K562 (cell line): ENCODE measurements around the gene PDE1A. TPM values are rescaled to one million over a fixed set of nuclear protein-coding genes. Genes with fewer than 3 reads are reported as not detected.

Source experiments
- ATAC-seq: fragments of 200-7000 bp; cut with Tn5 transposase; 3 replicates; pipeline ENCODE4 v1.9.1; 2020; ENCODE audit warnings: moderate library complexity
- BruUV-seq: library from RNA; stranded (reverse); fragments of 400-500 nt; replicated peaks from 2 replicates; lab custom pipeline; 2021; lab: Mats Ljungman, UMichigan
- CTCF ChIA-PET: fragments of 300-600 bp; formaldehyde crosslinking; extraction: SDS; loops from one replicate; lab custom pipeline; 2021; ENCODE audit warnings: low intra/inter-chr PET ratio; lab: Yijun Ruan, JAX
- POLR2A ChIA-PET: fragments of 300-600, 350-650 bp; sonication (Branson Sonifier 250); formaldehyde crosslinking; extraction: SDS; loops from one replicate; lab custom pipeline; 2021; ENCODE audit warnings: antibody characterized with exemption, inconsistent platforms; lab: Yijun Ruan, JAX
- DNase-seq, 4 experiments: peaks; one replicate each; pipeline versions ENCODE4 v3.0.0 to v3.0.0-alpha.2; 2011 to 2018; ENCODE audit warnings: low spot score in 3 of 4, mixed read lengths in 3 of 4; ENCODE audit errors: extremely low read depth in 1 of 4
- FAIRE-seq: peaks from 2 replicates; lab custom pipeline; 2011; peaks lifted over from hg19 to GRCh38; lab: Jason Lieb, UNC
- H2AFZ ChIP-seq: 2 replicates; pipeline ENCODE4 v1.6.0; 2011; ENCODE audit warnings: low read depth, low read length, control low read depth, inconsistent platforms
- H3K27ac ChIP-seq: fragments of 200-600 bp; 3 replicates; pipeline ENCODE4 v1.8.0; 2011; ENCODE audit warnings: low read depth, mild to moderate bottlenecking, control low read depth, inconsistent platforms, low read length, moderate library complexity, mixed read lengths; ENCODE audit errors: extremely low read depth
- H3K27me3 ChIP-seq, 2 experiments: fragments of 300-600 bp in 1 of 2; 2 replicates in 1 of 2; 3 replicates in 1 of 2; pipeline versions ENCODE4 v1.6.0 to v1.8.0; 2011; ENCODE audit warnings: inconsistent platforms in 2 of 2, low read length in 2 of 2, mild to moderate bottlenecking in 1 of 2, mixed read lengths in 1 of 2, moderate library complexity in 1 of 2; ENCODE audit not compliant: control insufficient read depth in 2 of 2, insufficient read depth in 2 of 2
- H3K36me3 ChIP-seq: fragments of 300-600 bp; 3 replicates; pipeline ENCODE4 v1.8.0; 2011; ENCODE audit warnings: mild to moderate bottlenecking, low read length, inconsistent platforms; ENCODE audit not compliant: control insufficient read depth, insufficient read depth
- H3K4me1 ChIP-seq, 2 experiments: fragments of 200-600 bp in 1 of 2; replicated peaks in 1 of 2; 2 replicates in 1 of 2; 3 replicates in 1 of 2; pipeline versions ENCODE4 v1.5.1 to v1.8.0; 2011; ENCODE audit warnings: inconsistent platforms in 2 of 2, low read length in 2 of 2, mild to moderate bottlenecking in 1 of 2, mixed read lengths in 1 of 2, moderate library complexity in 1 of 2; ENCODE audit not compliant: control insufficient read depth in 2 of 2, insufficient read depth in 2 of 2
- H3K4me2 ChIP-seq: 2 replicates; pipeline ENCODE4 v1.6.1; 2011; ENCODE audit warnings: low read length, control low read depth, inconsistent platforms, mixed read lengths; ENCODE audit not compliant: insufficient read depth
- H3K4me3 ChIP-seq: fragments of 200-600 bp; sonication (generic), shearing (Covaris generic); 2 replicates; pipeline ENCODE4 v1.5.1; 2016; ENCODE audit warnings: control low read depth, inconsistent platforms
- H3K79me2 ChIP-seq: fragments of 200-600 bp; 3 replicates; pipeline ENCODE4 v1.8.0; 2011; ENCODE audit warnings: low read length, inconsistent platforms; ENCODE audit not compliant: control insufficient read depth, insufficient read depth
- H3K9ac ChIP-seq, 2 experiments: 2 replicates each; pipeline versions ENCODE4 v1.6.0 to v1.6.1; 2011; ENCODE audit warnings: low read depth in 2 of 2, low read length in 2 of 2, control low read depth in 1 of 2, inconsistent platforms in 1 of 2, mild to moderate bottlenecking in 1 of 2, mixed read lengths in 1 of 2; ENCODE audit not compliant: insufficient read depth in 1 of 2
- H3K9me1 ChIP-seq: one replicate; pipeline ENCODE4 v1.6.0; 2011; ENCODE audit warnings: inconsistent platforms, mild to moderate bottlenecking, low read length, moderate library complexity; ENCODE audit not compliant: control insufficient read depth, insufficient read depth
- H3K9me3 ChIP-seq: replicated peaks from 2 replicates; pipeline ENCODE4 v1.5.1; 2011; ENCODE audit warnings: low read depth, low read length, inconsistent platforms; ENCODE audit not compliant: control insufficient read depth, insufficient read depth
- H4K20me1 ChIP-seq: replicated peaks from 2 replicates; pipeline ENCODE4 v1.6.1; 2011; ENCODE audit warnings: low read length, inconsistent platforms, mixed read lengths; ENCODE audit not compliant: control insufficient read depth, insufficient read depth
- BACH1 ChIP-seq: fragments of 200-800 bp; sonication (Bioruptor generic); IDR thresholded peaks from 2 replicates; pipeline ENCODE4 v1.6.1; 2016; ENCODE audit warnings: missing genetic modification characterization, missing compliant biosample characterization
- HDAC6 ChIP-seq: IDR thresholded peaks from 2 replicates; pipeline ENCODE4 v1.6.1; 2012; ENCODE audit warnings: low read depth, mild to moderate bottlenecking, control low read depth, inconsistent platforms, low read length, moderate library complexity
- HNRNPUL1 ChIP-seq: fragments of 200-400 bp; formaldehyde crosslinking; IDR thresholded peaks from 2 replicates; pipeline ENCODE4 v1.6.1; 2017; ENCODE audit warnings: low read length
- MCM7 ChIP-seq, 2 experiments: fragments of 450-650 bp; IDR thresholded peaks; 2 replicates each; pipeline ENCODE4 v1.6.1; 2016 to 2018
- RHOXF2B ChIP-seq: fragments of 250-450 bp; sonication (Bioruptor Pico); conservative IDR thresholded peaks from 2 replicates; pipeline ENCODE4 v1.5.1; 2021
- SAP30 ChIP-seq: fragments of 200-600 bp; sonication (generic); IDR thresholded peaks from 2 replicates; pipeline ENCODE4 v1.6.1; 2012; ENCODE audit warnings: borderline replicate concordance, low read depth, mild to moderate bottlenecking, moderate library complexity, low read length, control low read depth, inconsistent platforms; ENCODE audit not compliant: insufficient read depth, poor library complexity, severe bottlenecking
- SMARCA5 ChIP-seq: fragments of 450-650 bp; IDR thresholded peaks from 2 replicates; pipeline ENCODE4 v1.6.1; 2016
- WGBS: fragments of 100-300 bp; shearing (Covaris generic); methylation state at CpG from one replicate; pipeline ENCODE4 v1.1.6; 2016; ENCODE audit warnings: low coverage, mixed read lengths; ENCODE audit not compliant: insufficient coverage; ENCODE audit errors: missing lambda C conversion rate; 5-methylcytosine and 5-hydroxymethylcytosine counted together
- in situ Hi-C: fragments of 300-500 bp; cut with MboI; formaldehyde crosslinking; loops from 4 replicates; pipeline ENCODE4 v1.15.0; 2018; ENCODE audit warnings: inconsistent platforms, mixed read lengths
- intact Hi-C: fragments of 100-400 bp; cut with micrococcal nuclease; formaldehyde crosslinking; loops from 2 replicates; pipeline ENCODE4 v1.14.2; 2022
- polyA plus RNA-seq, 8 experiments: library from polyadenylated mRNA; depleted of rRNA in 4 of 8; stranded (reverse) in 5 of 8; unstranded in 3 of 8; fragments of >200 nt; fragmentation: Nextera tagmentation in 2 of 8; fragmentation: Illumina TruSeq in 1 of 8; extraction: Ambion mirVana in 2 of 8; extraction: Trizol in 1 of 8; gene quantifications; 2 replicates each; pipeline versions ENCODE4 v1.2.1 to v1.2.3, GENCODE V29; 2011 to 2014; ENCODE audit warnings: inconsistent platforms in 1 of 8, missing spikeins in 1 of 8
- total RNA-seq, 7 experiments: library from RNA; depleted of rRNA in 6 of 7; stranded (reverse); fragments of >200 nt in 6 of 7; fragmentation: Illumina TruSeq in 2 of 7; extraction: Trizol in 2 of 7; gene quantifications; 2 replicates each; pipeline versions ENCODE4 v1.2.1 to v1.2.3, GENCODE V29; 2011 to 2021; ENCODE audit warnings: low replicate concordance in 1 of 7
- TF ChIP-seq, protein P1 (sequence below), 3 experiments: fragments of 200-800 bp in 1 of 3; sonication (Bioruptor generic) in 1 of 3; sonication (generic) in 1 of 3; formaldehyde crosslinking in 1 of 3; IDR thresholded peaks; 2 replicates each; pipeline versions ENCODE4 v1.6.1 to v1.8.0; 2016 to 2022; ENCODE audit warnings: mild to moderate bottlenecking in 2 of 3, missing compliant biosample characterization in 2 of 3, missing genetic modification characterization in 2 of 3, missing genetic modification reagents in 1 of 3

Gene PDE1A
- total and polyA plus RNA-seq, 9 of the 15 experiments (the other 6 are each of a cell fraction or from before 2014, with no cell fraction given): 0.14 to 0.91 (median 0.32) TPM

DNA sequence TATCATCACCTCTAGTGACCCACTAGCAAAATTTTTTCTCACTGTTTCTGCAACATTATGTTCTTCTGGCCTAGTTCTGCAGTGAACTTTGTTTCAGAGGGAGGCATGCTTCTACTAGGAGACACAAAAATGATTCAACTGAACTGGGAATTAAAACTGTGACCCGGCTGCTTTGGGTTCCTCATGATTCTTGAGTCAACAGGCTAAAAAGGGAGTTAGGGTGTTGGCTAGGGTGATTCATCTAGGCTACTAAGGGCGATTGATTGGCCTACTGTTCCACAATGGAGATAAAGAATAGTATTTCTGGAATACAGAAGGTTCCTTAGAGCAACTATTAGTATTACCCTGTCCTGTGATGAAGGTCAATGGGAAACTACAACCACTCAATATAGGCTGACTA, 261.6 kb downstream of the PDE1A start:
- POLR2A ChIA-PET: no interaction called here
- no peaks in the 10 kb centered on the region for H3K9me1 ChIP-seq
- intact Hi-C loops: no loop called here
- H3K4me3 ChIP-seq: no peak overlapping the region
- H3K4me1 ChIP-seq: no peaks in the 10 kb centered on the region
- CTCF ChIA-PET: no interaction called here
- 0% methylated on average over 2 of the region's 2 CpGs for WGBS
- no peak overlapping the region for H3K27ac ChIP-seq
- no peaks in the 10 kb centered on the region for H3K9me3 ChIP-seq
- no peaks in the 10 kb centered on the region for H3K27me3 ChIP-seq
- no peaks in the 10 kb centered on the region for H4K20me1 ChIP-seq
- no peak for TF ChIP-seq MCM7 (IDR thresholded peaks at IDR 0.05)
- no peak for TF ChIP-seq HNRNPUL1
- TF ChIP-seq, protein P1, sequence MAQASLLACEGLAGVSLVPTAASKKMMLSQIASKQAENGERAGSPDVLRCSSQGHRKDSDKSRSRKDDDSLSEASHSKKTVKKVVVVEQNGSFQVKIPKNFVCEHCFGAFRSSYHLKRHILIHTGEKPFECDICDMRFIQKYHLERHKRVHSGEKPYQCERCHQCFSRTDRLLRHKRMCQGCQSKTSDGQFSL (CRISPR knock-in tag; IDR thresholded peaks at IDR 0.05): no peak
- TF ChIP-seq, protein P1 (tag; IDR thresholded peaks at IDR 0.05): no peak
- TF ChIP-seq RHOXF2B (CRISPR knock-in tag): no peak
- no peak for TF ChIP-seq SAP30
- no peak for TF ChIP-seq BACH1 (tag)
- no peak for TF ChIP-seq HDAC6
- TF ChIP-seq SMARCA5: no peak
- TF ChIP-seq, all 486 proteins: peak for 0
- Histone ChIP-seq H3K9ac (no peak overlapping the region), H3K79me2 (no peaks in the 10 kb centered on the region), H2AFZ (no peak overlapping the region), H3K4me2 (no peak overlapping the region), H3K36me3 (no peaks in the 10 kb centered on the region)
- FAIRE-seq: peak; percentile 15
- no peak for DNase-seq
- in situ Hi-C loops: no loop called here
- no peak for ATAC-seq
- no TSS peak for BruUV-seq
